Lower leg skin (tissue), 4 donors: ENCODE results near the gene PKN2. TPM values are rescaled to one million over a fixed set of nuclear protein-coding genes. Genes with fewer than 3 reads are reported as not detected.

Experiments used
- DNase-seq, 2 donors: peaks; one replicate each; pipeline ENCODE4 v3.0.0-alpha.2; 2019; ENCODE audit warnings: low spot score in 2 of 2
- H3K4me3 ChIP-seq: fragments of 200-600 bp; sonication (generic); 2 replicates; pipeline ENCODE4 v1.5.1; 2017; ENCODE audit warnings: mild to moderate bottlenecking, low read depth; ENCODE audit not compliant: poor library complexity, severe bottlenecking
- POLR2A ChIP-seq, 2 donors: fragments of 450-650 bp; IDR thresholded peaks; one replicate each; pipeline ENCODE4 v1.6.1; 2016 to 2017; ENCODE audit warnings: antibody characterized with exemption in 2 of 2, mild to moderate bottlenecking in 1 of 2, moderate library complexity in 1 of 2
- WGBS, 2 donors: methylation state at CpG; one replicate each; pipeline ENCODE4 v1.1.5; 2018; 5-methylcytosine and 5-hydroxymethylcytosine counted together
- intact Hi-C: fragments of 100-400 bp; cut with DNase I; formaldehyde crosslinking; loops from one replicate; pipeline ENCODE4 v1.15.0; 2023; ENCODE audit warnings: low total_unique reads
- total RNA-seq, 4 donors: library from RNA; depleted of rRNA; stranded (reverse); fragments of >200 nt; gene quantifications; one replicate each; pipeline ENCODE4 v1.1.0, GENCODE V29; 2016
- TF ChIP-seq, protein P1 (sequence below), 3 donors: fragments of 450-650 bp; IDR thresholded peaks; one replicate each; pipeline ENCODE4 v1.5.1; 2016; ENCODE audit warnings: antibody characterized with exemption in 3 of 3, mild to moderate bottlenecking in 3 of 3, moderate library complexity in 2 of 3

PKN2 gene
- total RNA-seq, 4 donors from 2014 or later, result 25.1 to 34.6 (median 29.8) TPM

DNA sequence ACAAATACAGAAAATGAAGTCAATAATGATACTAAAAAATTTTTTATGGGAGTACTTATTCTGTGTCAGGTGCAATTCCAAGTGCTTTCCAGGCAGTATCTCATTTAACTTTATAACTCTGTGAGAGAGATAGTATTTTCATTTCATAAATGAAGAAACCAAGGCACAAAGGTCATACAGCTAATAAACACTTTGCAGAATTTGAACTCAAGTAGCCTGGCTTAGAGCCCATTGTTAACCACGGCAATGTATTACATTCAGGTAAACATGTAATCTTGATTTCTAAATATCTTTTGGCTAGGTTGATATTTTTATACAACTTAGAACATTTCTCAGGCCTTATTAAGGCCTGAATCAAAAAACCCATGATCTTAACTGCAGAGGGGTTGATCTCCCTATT, 28.9 kb upstream of the PKN2 start:
- no peak for DNase-seq
- intact Hi-C loops, result loop anchor here (5.0 kb wide), 1 partner anchor 222 kb away; no protein-coding TSS in a partner anchor
- WGBS, 2 donors, result 19 to 20% methylated on average over 1 of the region's 1 CpG
- TF ChIP-seq, protein P1, sequence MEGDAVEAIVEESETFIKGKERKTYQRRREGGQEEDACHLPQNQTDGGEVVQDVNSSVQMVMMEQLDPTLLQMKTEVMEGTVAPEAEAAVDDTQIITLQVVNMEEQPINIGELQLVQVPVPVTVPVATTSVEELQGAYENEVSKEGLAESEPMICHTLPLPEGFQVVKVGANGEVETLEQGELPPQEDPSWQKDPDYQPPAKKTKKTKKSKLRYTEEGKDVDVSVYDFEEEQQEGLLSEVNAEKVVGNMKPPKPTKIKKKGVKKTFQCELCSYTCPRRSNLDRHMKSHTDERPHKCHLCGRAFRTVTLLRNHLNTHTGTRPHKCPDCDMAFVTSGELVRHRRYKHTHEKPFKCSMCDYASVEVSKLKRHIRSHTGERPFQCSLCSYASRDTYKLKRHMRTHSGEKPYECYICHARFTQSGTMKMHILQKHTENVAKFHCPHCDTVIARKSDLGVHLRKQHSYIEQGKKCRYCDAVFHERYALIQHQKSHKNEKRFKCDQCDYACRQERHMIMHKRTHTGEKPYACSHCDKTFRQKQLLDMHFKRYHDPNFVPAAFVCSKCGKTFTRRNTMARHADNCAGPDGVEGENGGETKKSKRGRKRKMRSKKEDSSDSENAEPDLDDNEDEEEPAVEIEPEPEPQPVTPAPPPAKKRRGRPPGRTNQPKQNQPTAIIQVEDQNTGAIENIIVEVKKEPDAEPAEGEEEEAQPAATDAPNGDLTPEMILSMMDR (IDR thresholded peaks at IDR 0.05), result no peak
- no peak for TF ChIP-seq POLR2A (IDR thresholded peaks at IDR 0.05)
- no peak overlapping the region for H3K4me3 ChIP-seq

DNA sequence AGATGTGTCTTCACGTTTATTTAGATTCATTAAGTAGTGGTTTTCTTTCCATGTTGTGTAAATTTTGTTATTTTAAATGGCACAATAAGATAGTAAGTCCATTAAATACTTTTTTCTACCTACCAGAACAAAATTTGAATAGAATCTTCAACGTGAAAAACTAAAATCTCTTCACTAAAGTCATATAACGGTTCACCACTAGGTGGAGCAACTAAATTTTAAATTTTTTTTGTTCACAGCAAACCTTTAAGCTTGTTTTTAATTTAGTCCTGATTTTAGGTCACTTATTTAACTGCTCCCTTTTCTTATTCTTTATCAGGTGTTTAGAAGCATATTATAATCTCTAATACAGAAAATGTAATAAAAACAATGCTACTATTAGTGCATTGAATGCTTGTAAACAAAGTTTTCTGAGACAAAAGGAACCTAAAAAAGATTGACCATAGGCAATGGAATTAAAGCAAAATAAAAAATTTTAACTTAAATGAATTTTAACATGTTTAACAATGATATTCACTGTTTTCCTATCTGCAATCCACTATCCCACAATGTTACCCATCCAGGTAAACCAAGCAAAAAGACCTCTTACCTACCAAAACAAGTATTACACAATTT, 28.3 kb upstream of the PKN2 start:
- no peak for DNase-seq
- H3K4me3 ChIP-seq, result no peak overlapping the region
- TF ChIP-seq, protein P1 (IDR thresholded peaks at IDR 0.05), result no peak
- no peak for TF ChIP-seq POLR2A (IDR thresholded peaks at IDR 0.05)
- WGBS, 2 donors, result 11 to 14% methylated on average over 3 of the region's 3 CpGs
- intact Hi-C loops, result loop anchor here (5.0 kb wide), 1 partner anchor 222 kb away; no protein-coding TSS in a partner anchor

DNA sequence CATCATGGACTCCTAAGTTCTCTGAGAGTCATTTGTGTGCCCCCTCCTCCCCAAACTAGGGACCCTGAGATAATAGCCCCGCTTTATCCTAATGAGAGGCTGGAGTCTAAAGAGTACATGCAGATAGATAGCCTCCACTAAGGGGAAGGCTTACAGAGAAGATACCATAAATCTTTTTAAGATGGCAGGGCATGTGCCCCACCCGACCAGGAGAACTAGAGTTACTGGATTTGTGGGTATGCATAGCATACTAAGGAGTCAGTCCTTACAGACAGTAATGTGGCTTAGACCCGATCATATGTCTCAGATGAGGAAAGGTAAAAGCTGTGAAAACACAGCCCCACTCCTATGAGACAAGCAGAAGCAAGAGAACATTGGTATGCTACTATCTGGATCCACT, 25.7 kb upstream of the PKN2 start:
- no peak overlapping the region for H3K4me3 ChIP-seq
- TF ChIP-seq, protein P1 (IDR thresholded peaks at IDR 0.05), result no peak
- no peak for TF ChIP-seq POLR2A (IDR thresholded peaks at IDR 0.05)
- 50 to 56% methylated on average over 3 of the region's 3 CpGs for WGBS, 2 donors
- no peak for DNase-seq
- intact Hi-C loops, result loop anchor here (5.0 kb wide), 1 partner anchor 219 kb away; no protein-coding TSS in a partner anchor

DNA sequence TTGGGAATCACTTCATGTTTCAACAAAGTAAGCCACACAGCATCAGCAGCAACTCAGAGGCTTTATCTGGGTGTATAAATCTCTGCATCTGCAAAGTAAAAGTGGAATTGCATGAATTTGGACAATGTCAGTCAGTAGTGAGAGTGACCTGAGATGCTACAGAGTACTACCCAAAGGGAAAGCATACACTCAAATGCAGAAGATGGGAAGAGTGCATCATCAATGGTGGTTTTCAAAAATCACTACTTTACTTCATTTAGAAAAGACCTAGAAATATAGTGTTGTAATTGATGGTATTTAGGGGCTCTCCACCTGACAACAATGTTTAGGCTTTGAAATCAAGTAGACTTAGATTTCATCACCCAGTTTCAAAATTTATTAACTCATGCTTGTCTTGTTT, 24.5 kb upstream of the PKN2 start:
- H3K4me3 ChIP-seq, result no peak overlapping the region
- no peak for DNase-seq
- intact Hi-C loops, result loop anchor here (5.0 kb wide), 1 partner anchor 218 kb away; no protein-coding TSS in a partner anchor
- no peak for TF ChIP-seq POLR2A (IDR thresholded peaks at IDR 0.05)
- TF ChIP-seq, protein P1 (IDR thresholded peaks at IDR 0.05), result no peak

DNA sequence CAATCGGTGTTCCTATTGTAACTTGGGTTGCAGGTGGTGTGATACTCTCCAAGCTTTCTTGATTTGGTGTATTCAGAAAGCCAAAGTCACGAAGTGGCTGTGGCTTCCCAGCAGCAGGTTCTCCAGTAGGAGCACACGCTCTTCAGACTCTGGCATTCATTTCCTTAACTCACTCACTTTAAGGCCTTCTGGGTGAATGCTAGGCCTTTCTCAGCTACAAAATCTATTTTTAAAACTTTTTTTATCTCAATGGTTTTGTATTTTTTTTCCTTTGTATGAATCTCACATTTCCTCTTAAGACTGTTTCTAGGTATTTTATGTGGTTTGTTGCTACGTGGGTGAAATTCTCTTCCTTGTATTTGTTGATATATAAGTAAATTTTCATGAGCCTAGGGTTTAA, 22.9 kb upstream of the PKN2 start:
- no peak overlapping the region for H3K4me3 ChIP-seq
- DNase-seq, result no peak
- WGBS, 2 donors, result 74 to 85% methylated on average over 4 of the region's 4 CpGs
- TF ChIP-seq POLR2A (IDR thresholded peaks at IDR 0.05), result no peak
- TF ChIP-seq, protein P1 (IDR thresholded peaks at IDR 0.05), result no peak
- intact Hi-C loops, result no loop called here
